Measurements from ENCODE around the gene TBC1D7. TPM values are rescaled to one million over a fixed set of nuclear protein-coding genes. Genes with fewer than 3 reads are reported as not detected.

The TBC1D7 gene
- total RNA-seq, 4 donors from 2014 or later = 5.7 to 14.9 (median 6.6) TPM

DNA sequence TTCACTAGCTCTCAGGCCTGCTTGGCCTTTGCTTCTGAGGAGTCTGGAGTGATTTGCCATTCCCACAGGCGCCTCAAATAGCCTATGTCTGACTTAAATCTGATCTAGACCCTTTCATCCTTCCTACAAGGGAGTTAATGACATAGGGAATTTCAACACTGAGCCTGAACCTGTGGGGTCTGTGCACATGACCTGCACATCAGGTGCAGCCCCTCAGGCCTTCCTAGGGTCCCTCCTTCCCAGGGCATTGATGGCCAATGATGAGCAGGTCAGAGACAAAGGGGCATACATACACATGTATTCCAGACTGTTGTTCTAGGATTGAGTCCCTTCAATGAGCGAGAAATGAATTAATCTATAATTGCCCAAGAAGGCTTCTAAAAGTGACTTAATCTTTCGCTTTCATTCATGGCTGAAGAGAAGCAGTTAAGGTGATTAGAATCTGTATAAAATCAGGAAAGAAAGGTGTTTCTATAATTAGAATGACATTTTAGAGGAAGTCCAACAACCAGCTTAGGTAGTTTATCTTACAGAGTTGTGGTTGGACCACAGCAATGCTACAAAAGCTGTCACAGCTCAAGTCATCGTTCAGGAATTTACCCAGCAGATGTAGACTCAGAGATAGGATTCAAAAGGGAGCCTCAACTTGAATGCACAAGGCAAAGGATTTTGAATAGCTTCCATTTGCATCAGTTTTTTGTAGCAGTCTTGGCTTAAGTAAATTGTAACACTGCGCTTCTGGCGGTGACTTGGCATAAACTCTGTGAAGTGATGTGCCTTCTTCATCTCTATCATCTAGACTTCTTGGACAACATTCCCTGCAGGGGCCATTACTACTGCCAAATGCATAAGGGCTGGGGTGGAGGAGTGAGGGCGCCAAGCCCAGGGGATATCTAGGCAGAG lies 27.0 kb upstream of the TBC1D7 start:
- H3K4me1 ChIP-seq = peaks cover 0 to 11% of the 10 kb centered on the region in 2 donors
- H3K27me3 ChIP-seq = no peaks in the 10 kb centered on the region
- no peak overlapping the region for H3K4me3 ChIP-seq
- intact Hi-C loops (cut with DNase I; ENCODE audit: low total_unique reads) (no loop called here), in situ Hi-C loops (cut with MboI; ENCODE audit: low sequenced_read_pairs in 4 of 4) (no loop called here)
- ATAC-seq = peak; percentile 16 to 44
- H3K9me3 ChIP-seq = no peaks in the 10 kb centered on the region
- no peaks in the 10 kb centered on the region for H3K36me3 ChIP-seq
- TF ChIP-seq, protein P1, sequence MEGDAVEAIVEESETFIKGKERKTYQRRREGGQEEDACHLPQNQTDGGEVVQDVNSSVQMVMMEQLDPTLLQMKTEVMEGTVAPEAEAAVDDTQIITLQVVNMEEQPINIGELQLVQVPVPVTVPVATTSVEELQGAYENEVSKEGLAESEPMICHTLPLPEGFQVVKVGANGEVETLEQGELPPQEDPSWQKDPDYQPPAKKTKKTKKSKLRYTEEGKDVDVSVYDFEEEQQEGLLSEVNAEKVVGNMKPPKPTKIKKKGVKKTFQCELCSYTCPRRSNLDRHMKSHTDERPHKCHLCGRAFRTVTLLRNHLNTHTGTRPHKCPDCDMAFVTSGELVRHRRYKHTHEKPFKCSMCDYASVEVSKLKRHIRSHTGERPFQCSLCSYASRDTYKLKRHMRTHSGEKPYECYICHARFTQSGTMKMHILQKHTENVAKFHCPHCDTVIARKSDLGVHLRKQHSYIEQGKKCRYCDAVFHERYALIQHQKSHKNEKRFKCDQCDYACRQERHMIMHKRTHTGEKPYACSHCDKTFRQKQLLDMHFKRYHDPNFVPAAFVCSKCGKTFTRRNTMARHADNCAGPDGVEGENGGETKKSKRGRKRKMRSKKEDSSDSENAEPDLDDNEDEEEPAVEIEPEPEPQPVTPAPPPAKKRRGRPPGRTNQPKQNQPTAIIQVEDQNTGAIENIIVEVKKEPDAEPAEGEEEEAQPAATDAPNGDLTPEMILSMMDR (IDR thresholded peaks at IDR 0.05 in 4 of 5, conservative IDR thresholded peaks at IDR 0.05 in 1 of 5) = no peak
- TF ChIP-seq POLR2A (IDR thresholded peaks at IDR 0.05) = no peak
- peak overlapping the region in 2 of 4 donors; percentile 6 to 18 for H3K27ac ChIP-seq
- no peak for DNase-seq

DNA sequence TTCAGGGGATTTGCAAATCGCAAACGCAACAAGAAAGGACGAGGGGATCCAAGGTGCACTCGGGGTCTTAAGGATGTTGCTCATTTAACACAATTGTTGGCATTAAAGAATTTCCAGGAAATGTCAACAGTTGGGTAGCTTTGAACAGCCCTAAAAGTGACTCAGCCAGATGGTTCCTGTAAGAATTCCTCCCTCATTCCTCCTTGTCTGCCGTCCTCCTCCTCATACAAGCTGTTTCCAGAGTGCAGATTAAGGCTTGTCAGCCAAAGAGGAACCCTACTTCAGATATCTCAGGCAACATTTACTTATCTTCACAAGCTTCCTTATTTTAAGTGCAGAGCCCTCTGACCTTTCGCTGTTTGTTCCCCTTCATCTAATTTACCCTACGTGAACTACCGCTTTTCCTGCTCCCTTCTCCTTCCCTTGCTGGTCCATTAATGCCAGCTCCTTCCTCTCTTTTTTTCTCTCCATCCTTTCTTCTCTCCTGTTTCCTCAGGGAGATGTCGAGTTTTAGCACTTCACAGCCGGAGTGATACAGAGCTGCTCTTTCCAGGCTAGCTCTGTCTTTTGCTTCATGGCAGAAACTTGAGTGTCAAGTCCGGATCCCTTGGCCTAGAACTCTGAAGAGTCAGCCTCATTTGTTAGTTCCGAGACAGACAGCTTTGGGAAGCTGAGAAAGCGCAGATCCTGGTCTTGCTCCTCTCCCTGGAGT lies 26.1 kb upstream of the TBC1D7 start:
- in situ Hi-C loops (cut with MboI; ENCODE audit: low sequenced_read_pairs in 4 of 4) = no loop called here
- H3K36me3 ChIP-seq = no peaks in the 10 kb centered on the region
- no peak for DNase-seq
- H3K4me1 ChIP-seq = peaks cover 0 to 11% of the 10 kb centered on the region in 2 donors
- TF ChIP-seq POLR2A (IDR thresholded peaks at IDR 0.05) = no peak
- TF ChIP-seq, protein P1 (IDR thresholded peaks at IDR 0.05 in 4 of 5, conservative IDR thresholded peaks at IDR 0.05 in 1 of 5) = no peak
- intact Hi-C loops (cut with DNase I; ENCODE audit: low total_unique reads) = no loop called here
- no peaks in the 10 kb centered on the region for H3K27me3 ChIP-seq
- no peak for ATAC-seq
- peak overlapping the region in 2 of 4 donors; percentile 6 to 18 for H3K27ac ChIP-seq
- H3K4me3 ChIP-seq = no peak overlapping the region
- H3K9me3 ChIP-seq = no peaks in the 10 kb centered on the region

DNA sequence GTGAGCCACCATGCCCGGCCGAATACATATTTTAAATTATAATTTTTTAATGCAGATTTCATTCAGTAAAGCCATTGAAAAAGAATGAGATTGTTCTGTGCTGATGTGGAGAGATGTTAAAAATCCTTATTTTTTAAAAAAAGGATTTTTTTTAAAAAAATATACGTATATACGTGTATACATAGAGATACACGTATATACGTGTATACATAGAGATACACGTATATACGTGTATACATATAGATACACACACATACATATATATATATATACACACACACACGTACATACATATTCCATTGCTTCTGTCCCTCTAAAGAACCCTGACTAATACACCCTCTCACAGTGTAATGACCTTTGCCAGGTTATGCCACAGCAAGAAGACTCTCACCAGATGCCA lies 23.8 kb upstream of the TBC1D7 start:
- H3K27ac ChIP-seq = no peak overlapping the region
- no peaks in the 10 kb centered on the region for H3K9me3 ChIP-seq
- intact Hi-C loops (cut with DNase I; ENCODE audit: low total_unique reads) (no loop called here), in situ Hi-C loops (cut with MboI; ENCODE audit: low sequenced_read_pairs in 4 of 4) (no loop called here)
- H3K36me3 ChIP-seq = no peaks in the 10 kb centered on the region
- TF ChIP-seq, protein P1 (IDR thresholded peaks at IDR 0.05 in 4 of 5, conservative IDR thresholded peaks at IDR 0.05 in 1 of 5) = no peak
- TF ChIP-seq POLR2A (IDR thresholded peaks at IDR 0.05) = no peak
- ATAC-seq = no peak
- H3K4me3 ChIP-seq = no peak overlapping the region
- H3K27me3 ChIP-seq = no peaks in the 10 kb centered on the region
- peaks cover 0 to 7% of the 10 kb centered on the region in 2 donors for H3K4me1 ChIP-seq
- DNase-seq = no peak

DNA sequence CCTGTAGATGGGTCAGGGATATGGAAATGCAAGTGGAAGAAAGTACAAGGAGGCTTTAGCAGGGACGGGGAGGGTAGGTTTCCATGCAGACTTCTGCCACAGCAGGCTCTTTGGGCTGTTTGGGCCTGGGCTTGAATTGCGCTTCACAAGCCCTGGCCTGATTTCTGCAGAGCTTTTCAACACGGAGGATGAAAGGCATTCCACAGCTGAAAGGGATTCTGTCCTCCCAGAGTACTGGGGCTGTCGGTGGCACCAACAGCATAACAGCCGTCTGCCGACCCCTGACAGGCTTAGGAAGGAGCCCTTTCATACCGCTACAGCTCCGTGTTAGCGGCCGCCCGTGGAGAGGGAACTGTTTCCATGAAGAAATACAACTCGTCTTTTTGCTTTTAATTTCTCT lies 22.9 kb upstream of the TBC1D7 start:
- H3K4me3 ChIP-seq = no peak overlapping the region
- no peak for ATAC-seq
- in situ Hi-C loops (cut with MboI; ENCODE audit: low sequenced_read_pairs in 4 of 4) = no loop called here
- no peak for DNase-seq
- TF ChIP-seq, protein P1 (IDR thresholded peaks at IDR 0.05 in 4 of 5, conservative IDR thresholded peaks at IDR 0.05 in 1 of 5) = no peak
- TF ChIP-seq POLR2A (IDR thresholded peaks at IDR 0.05) = no peak
- peaks cover 0 to 7% of the 10 kb centered on the region in 2 donors for H3K4me1 ChIP-seq
- H3K27me3 ChIP-seq = no peaks in the 10 kb centered on the region
- H3K27ac ChIP-seq = no peak overlapping the region
- H3K9me3 ChIP-seq = no peaks in the 10 kb centered on the region
- intact Hi-C loops (cut with DNase I; ENCODE audit: low total_unique reads) = no loop called here
- H3K36me3 ChIP-seq = no peaks in the 10 kb centered on the region
